CD4-positive, CD25-positive, alpha-beta regulatory T cell (primary cell): Measurements from ENCODE around the gene NEU4. TPM values are rescaled to one million over a fixed set of nuclear protein-coding genes. Genes with fewer than 3 reads are reported as not detected.

Source experiments
- ATAC-seq, 2 donors: fragments of 150-1000 bp; cut with Tn5 transposase; one replicate each; pipeline ENCODE4 v1.10.0; 2021; ENCODE audit warnings: low read depth in 2 of 2, moderate number of reproducible peaks in 2 of 2, moderate library complexity in 1 of 2
- DNase-seq, 3 donors: peaks; one replicate each; pipeline versions ENCODE4 v3.0.0 to v3.0.0-alpha.2; 2012 to 2022; ENCODE audit warnings: mixed read lengths in 1 of 3
- H3K27ac ChIP-seq: one replicate; pipeline ENCODE4 v1.7.0; 2013; ENCODE audit warnings: mild to moderate bottlenecking, low read length; ENCODE audit not compliant: insufficient read depth, poor library complexity, severe bottlenecking
- H3K27me3 ChIP-seq: one replicate; pipeline ENCODE4 v1.7.0; 2013; ENCODE audit warnings: low read length; ENCODE audit not compliant: control insufficient read depth, insufficient read depth
- H3K36me3 ChIP-seq: one replicate; pipeline ENCODE4 v1.7.0; 2013; ENCODE audit warnings: mild to moderate bottlenecking, low read length, moderate library complexity; ENCODE audit not compliant: control insufficient read depth, insufficient read depth
- H3K4me1 ChIP-seq: 2 replicates; pipeline ENCODE4 v1.7.0; 2013; ENCODE audit warnings: mild to moderate bottlenecking, low read length; ENCODE audit not compliant: insufficient read depth, control insufficient read depth, poor library complexity, severe bottlenecking
- H3K4me3 ChIP-seq: one replicate; pipeline ENCODE4 v1.7.0; 2013; ENCODE audit warnings: low read depth, mild to moderate bottlenecking, low read length, moderate library complexity
- H3K9me3 ChIP-seq, 2 experiments: 1 replicate in 1 of 2; 2 replicates in 1 of 2; pipeline ENCODE4 v1.7.0; 2013; ENCODE audit warnings: low read length in 2 of 2, mild to moderate bottlenecking in 1 of 2, moderate library complexity in 1 of 2; ENCODE audit not compliant: control insufficient read depth in 2 of 2
- H3K27ac Mint-ChIP-seq, 3 donors: one replicate each; pipeline ENCODE4 v1.8.0; 2020 to 2022; ENCODE audit warnings: mild to moderate bottlenecking in 3 of 3, mixed read lengths in 3 of 3, moderate library complexity in 2 of 3
- H3K27me3 Mint-ChIP-seq: one replicate; pipeline ENCODE4 v1.8.0; 2022; ENCODE audit warnings: mild to moderate bottlenecking, mixed read lengths
- H3K36me3 Mint-ChIP-seq: one replicate; pipeline ENCODE4 v1.8.0; 2020; ENCODE audit warnings: mixed read lengths
- H3K4me1 Mint-ChIP-seq, 4 donors: one replicate each; pipeline ENCODE4 v1.8.0; 2020 to 2022; ENCODE audit warnings: mixed read lengths in 4 of 4, mild to moderate bottlenecking in 1 of 4
- H3K4me3 Mint-ChIP-seq, 4 donors: one replicate each; pipeline ENCODE4 v1.8.0; 2020 to 2022; ENCODE audit warnings: mild to moderate bottlenecking in 4 of 4, mixed read lengths in 4 of 4, moderate library complexity in 3 of 4
- H3K9me3 Mint-ChIP-seq, 7 donors: one replicate each; pipeline ENCODE4 v1.8.0; 2020 to 2022; ENCODE audit warnings: mixed read lengths in 7 of 7, mild to moderate bottlenecking in 3 of 7, moderate library complexity in 2 of 7
- polyA plus RNA-seq, 4 donors: library from polyadenylated mRNA; unstranded; fragments of 300-500 nt; fragmentation: Illumina TruSeq; gene quantifications; one replicate each; pipeline ENCODE4 v1.2.3, GENCODE V29; 2021
- total RNA-seq: library from RNA; stranded (reverse); gene quantifications from one replicate; pipeline ENCODE4 v1.2.3, GENCODE V29; 2022

NEU4 gene
- total and polyA plus RNA-seq, 5 donors from 2014 or later, result 0.16 to 3.8 (median 0.67) TPM; not detected in 2

GRCh38 chr2:241771286-241772062, 37.5 kb upstream of the NEU4 start:
- H3K36me3 ChIP-seq, result no peaks in the 10 kb centered on the region
- H3K27ac Mint-ChIP-seq, result peak overlapping the region in 2 of 3 donors; percentile 73 to 90
- no peaks in the 10 kb centered on the region for H3K36me3 Mint-ChIP-seq
- peaks cover 5 to 15% (median 7%) of the 10 kb centered on the region in 4 donors for H3K4me1 Mint-ChIP-seq
- no peak overlapping the region for H3K27ac ChIP-seq
- no peaks in the 10 kb centered on the region for H3K27me3 ChIP-seq
- no peaks in the 10 kb centered on the region for H3K9me3 Mint-ChIP-seq
- DNase-seq, result no peak
- no peaks in the 10 kb centered on the region for H3K9me3 ChIP-seq
- peak overlapping the region in 2 of 4 donors; percentile 69 to 82 for H3K4me3 Mint-ChIP-seq
- peaks cover 11% of the 10 kb centered on the region for H3K4me1 ChIP-seq
- ATAC-seq, result no peak
- H3K27me3 Mint-ChIP-seq, result no peaks in the 10 kb centered on the region
- no peak overlapping the region for H3K4me3 ChIP-seq

GRCh38 chr2:241772063-241772499, 36.9 kb upstream of the NEU4 start:
- H3K27ac Mint-ChIP-seq, result peak overlapping the region; percentile 32 to 90 (median 73)

GRCh38 chr2:241773511-241774418, 35.2 kb upstream of the NEU4 start:
- Mint-ChIP-seq H3K27ac (no peak overlapping the region), H3K27me3 (no peaks in the 10 kb centered on the region), H3K9me3 (no peaks in the 10 kb centered on the region), H3K36me3 (no peaks in the 10 kb centered on the region), H3K4me3 (no peak overlapping the region), H3K4me1 (peaks cover 5 to 15% (median 7%) of the 10 kb centered on the region in 4 donors)
- DNase-seq, result no peak
- Histone ChIP-seq H3K4me3 (no peak overlapping the region), H3K27me3 (no peaks in the 10 kb centered on the region), H3K27ac (no peak overlapping the region), H3K9me3 (no peaks in the 10 kb centered on the region), H3K36me3 (no peaks in the 10 kb centered on the region), H3K4me1 (peaks cover 11% of the 10 kb centered on the region)
- no peak for ATAC-seq

More at GRCh38 chr2:241772063-241772499, 36.9 kb upstream of the NEU4 start:
- DNase-seq (peak in 2 of 3 donors; percentile 56 to 81), ATAC-seq (peak in 1 of 2 donors; percentile 16)
- Mint-ChIP-seq H3K36me3 (no peaks in the 10 kb centered on the region), H3K9me3 (no peaks in the 10 kb centered on the region), H3K4me3 (peak overlapping the region in 3 of 4 donors; percentile 13 to 82 (median 69)), H3K4me1 (peaks cover 5 to 15% (median 7%) of the 10 kb centered on the region in 4 donors), H3K27me3 (no peaks in the 10 kb centered on the region)
- Histone ChIP-seq H3K36me3 (no peaks in the 10 kb centered on the region), H3K4me1 (peaks cover 11% of the 10 kb centered on the region), H3K27me3 (no peaks in the 10 kb centered on the region), H3K4me3 (peak overlapping the region; percentile 51), H3K9me3 (no peaks in the 10 kb centered on the region), H3K27ac (no peak overlapping the region)

- Histone ChIP-seq H3K27ac (no peak overlapping the region), H3K4me1 (peaks cover 11% of the 10 kb centered on the region), H3K36me3 (no peaks in the 10 kb centered on the region), H3K9me3 (no peaks in the 10 kb centered on the region), H3K4me3 (no peak overlapping the region), H3K27me3 (no peaks in the 10 kb centered on the region)
- H3K9me3 Mint-ChIP-seq, result no peaks in the 10 kb centered on the region
- no peak for ATAC-seq
- H3K27ac Mint-ChIP-seq, result no peak overlapping the region
- H3K27me3 Mint-ChIP-seq, result no peaks in the 10 kb centered on the region
- no peaks in the 10 kb centered on the region for H3K36me3 Mint-ChIP-seq
- H3K4me1 Mint-ChIP-seq, result peaks cover 5 to 15% (median 7%) of the 10 kb centered on the region in 4 donors
- no peak for DNase-seq
- no peak overlapping the region for H3K4me3 Mint-ChIP-seq
These were observed 34.4 kb upstream of the NEU4 start for GRCh38 chr2:241774419-241775222.

- peaks cover 5 to 15% (median 7%) of the 10 kb centered on the region in 4 donors for H3K4me1 Mint-ChIP-seq
- no peak for DNase-seq
- no peak for ATAC-seq
These were observed 33.5 kb upstream of the NEU4 start for GRCh38 chr2:241775223-241776177.

GRCh38 chr2:241776336-241777169, 32.4 kb upstream of the NEU4 start, which contains the start of gene GAL3ST2:
Gene GAL3ST2 (plus strand): TSS chr2:241776822. CDS start chr2:241776956, 134 bp downstream.
- no peaks in the 10 kb centered on the region for H3K27me3 Mint-ChIP-seq
- Histone ChIP-seq H3K9me3 (peaks cover 0 to 5% of the 10 kb centered on the region in 2 experiments), H3K36me3 (no peaks in the 10 kb centered on the region), H3K27ac (no peak within 1 kb of the TSS), H3K4me3 (no peak within 1 kb of the TSS), H3K27me3 (no peaks in the 10 kb centered on the region), H3K4me1 (peaks cover 11% of the 10 kb centered on the region)
- DNase-seq, result no peak
- H3K36me3 Mint-ChIP-seq, result no peaks in the 10 kb centered on the region
- H3K27ac Mint-ChIP-seq, result no peak within 1 kb of the TSS
- peaks cover 0 to 8% (median 2%) of the 10 kb centered on the region in 7 donors for H3K9me3 Mint-ChIP-seq
- no peak for ATAC-seq
- H3K4me3 Mint-ChIP-seq, result no peak within 1 kb of the TSS
- peaks cover 5 to 14% (median 7%) of the 10 kb centered on the region in 4 donors for H3K4me1 Mint-ChIP-seq

More at GRCh38 chr2:241775223-241776177, 33.5 kb upstream of the NEU4 start:
- Histone ChIP-seq H3K4me1 (peaks cover 11% of the 10 kb centered on the region), H3K27ac (no peak overlapping the region), H3K36me3 (no peaks in the 10 kb centered on the region), H3K27me3 (no peaks in the 10 kb centered on the region), H3K4me3 (no peak overlapping the region), H3K9me3 (no peaks in the 10 kb centered on the region)
- Mint-ChIP-seq H3K36me3 (no peaks in the 10 kb centered on the region), H3K4me3 (no peak overlapping the region), H3K27me3 (no peaks in the 10 kb centered on the region), H3K27ac (no peak overlapping the region), H3K9me3 (no peaks in the 10 kb centered on the region)
